Ishikawa (cell line): ENCODE results near the gene STAT4.

ENCODE experiments used
- CEBPB ChIP-seq: IDR thresholded peaks from 2 replicates; pipeline ENCODE4 v1.6.1; 2012
- CREB1 ChIP-seq: IDR thresholded peaks from 2 replicates; pipeline ENCODE4 v1.6.1; 2012; ENCODE audit warnings: low read depth
- EGR1 ChIP-seq: IDR thresholded peaks from 2 replicates; pipeline ENCODE4 v1.6.1; 2012
- EP300 ChIP-seq: IDR thresholded peaks from 2 replicates; pipeline ENCODE4 v1.6.1; 2012; ENCODE audit warnings: borderline replicate concordance
- FOXM1 ChIP-seq: IDR thresholded peaks from 2 replicates; pipeline ENCODE4 v1.6.1; 2012; ENCODE audit warnings: low read depth, borderline replicate concordance
- NFIC ChIP-seq: IDR thresholded peaks from 2 replicates; pipeline ENCODE4 v1.6.1; 2012
- RAD21 ChIP-seq: IDR thresholded peaks from 2 replicates; pipeline ENCODE4 v1.6.1; 2012; ENCODE audit warnings: low read depth
- TAF1 ChIP-seq: IDR thresholded peaks from 2 replicates; pipeline ENCODE4 v1.6.1; 2012; ENCODE audit warnings: low read depth, mild to moderate bottlenecking
- TCF12 ChIP-seq: IDR thresholded peaks from 2 replicates; pipeline ENCODE4 v1.6.1; 2012; ENCODE audit warnings: low read depth
- TEAD4 ChIP-seq: IDR thresholded peaks from 2 replicates; pipeline ENCODE4 v1.6.1; 2012
- YY1 ChIP-seq: IDR thresholded peaks from 2 replicates; pipeline ENCODE4 v1.6.1; 2012; ENCODE audit warnings: low read depth
- ZBTB7A ChIP-seq: IDR thresholded peaks from 2 replicates; pipeline ENCODE4 v1.6.1; 2012; ENCODE audit warnings: low read depth
- TF ChIP-seq, protein P1 (sequence below): IDR thresholded peaks from 2 replicates; pipeline ENCODE4 v1.6.1; 2012
- TF ChIP-seq, protein P2 (sequence below): IDR thresholded peaks from 2 replicates; pipeline ENCODE4 v1.6.1; 2012
- TF ChIP-seq, protein P3 (sequence below): IDR thresholded peaks from 2 replicates; pipeline ENCODE4 v1.6.1; 2012; ENCODE audit warnings: low read depth, mild to moderate bottlenecking

STAT4 gene

DNA sequence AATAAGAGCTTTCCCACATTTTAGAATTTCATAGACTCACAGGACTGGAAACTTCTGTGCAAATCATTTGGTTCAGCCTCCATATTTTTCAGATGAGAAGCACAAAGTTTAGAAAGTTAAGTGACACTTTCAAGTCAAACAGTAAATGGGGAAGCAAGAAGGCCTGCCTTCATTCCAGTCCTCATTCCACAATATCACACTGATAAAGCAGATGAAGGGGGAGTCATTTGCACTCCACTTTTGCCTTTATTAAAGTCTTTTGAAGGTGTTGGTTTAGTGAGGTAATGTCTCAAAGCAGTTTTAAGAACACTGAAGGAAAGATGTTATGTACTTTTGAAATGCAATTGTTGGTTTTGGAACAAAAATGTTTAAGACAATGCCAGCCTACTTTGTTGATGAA lies 32.7 kb upstream of the STAT4 start:
- TF ChIP-seq, protein P1, sequence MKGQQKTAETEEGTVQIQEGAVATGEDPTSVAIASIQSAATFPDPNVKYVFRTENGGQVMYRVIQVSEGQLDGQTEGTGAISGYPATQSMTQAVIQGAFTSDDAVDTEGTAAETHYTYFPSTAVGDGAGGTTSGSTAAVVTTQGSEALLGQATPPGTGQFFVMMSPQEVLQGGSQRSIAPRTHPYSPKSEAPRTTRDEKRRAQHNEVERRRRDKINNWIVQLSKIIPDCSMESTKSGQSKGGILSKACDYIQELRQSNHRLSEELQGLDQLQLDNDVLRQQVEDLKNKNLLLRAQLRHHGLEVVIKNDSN = no peak
- no peak for TF ChIP-seq TAF1
- no peak for TF ChIP-seq CEBPB
- TF ChIP-seq YY1 = no peak
- no peak for TF ChIP-seq ZBTB7A
- TF ChIP-seq NFIC = no peak
- TF ChIP-seq CREB1 = no peak
- TF ChIP-seq, protein P2, sequence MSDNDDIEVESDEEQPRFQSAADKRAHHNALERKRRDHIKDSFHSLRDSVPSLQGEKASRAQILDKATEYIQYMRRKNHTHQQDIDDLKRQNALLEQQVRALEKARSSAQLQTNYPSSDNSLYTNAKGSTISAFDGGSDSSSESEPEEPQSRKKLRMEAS = no peak
- TF ChIP-seq, protein P3, sequence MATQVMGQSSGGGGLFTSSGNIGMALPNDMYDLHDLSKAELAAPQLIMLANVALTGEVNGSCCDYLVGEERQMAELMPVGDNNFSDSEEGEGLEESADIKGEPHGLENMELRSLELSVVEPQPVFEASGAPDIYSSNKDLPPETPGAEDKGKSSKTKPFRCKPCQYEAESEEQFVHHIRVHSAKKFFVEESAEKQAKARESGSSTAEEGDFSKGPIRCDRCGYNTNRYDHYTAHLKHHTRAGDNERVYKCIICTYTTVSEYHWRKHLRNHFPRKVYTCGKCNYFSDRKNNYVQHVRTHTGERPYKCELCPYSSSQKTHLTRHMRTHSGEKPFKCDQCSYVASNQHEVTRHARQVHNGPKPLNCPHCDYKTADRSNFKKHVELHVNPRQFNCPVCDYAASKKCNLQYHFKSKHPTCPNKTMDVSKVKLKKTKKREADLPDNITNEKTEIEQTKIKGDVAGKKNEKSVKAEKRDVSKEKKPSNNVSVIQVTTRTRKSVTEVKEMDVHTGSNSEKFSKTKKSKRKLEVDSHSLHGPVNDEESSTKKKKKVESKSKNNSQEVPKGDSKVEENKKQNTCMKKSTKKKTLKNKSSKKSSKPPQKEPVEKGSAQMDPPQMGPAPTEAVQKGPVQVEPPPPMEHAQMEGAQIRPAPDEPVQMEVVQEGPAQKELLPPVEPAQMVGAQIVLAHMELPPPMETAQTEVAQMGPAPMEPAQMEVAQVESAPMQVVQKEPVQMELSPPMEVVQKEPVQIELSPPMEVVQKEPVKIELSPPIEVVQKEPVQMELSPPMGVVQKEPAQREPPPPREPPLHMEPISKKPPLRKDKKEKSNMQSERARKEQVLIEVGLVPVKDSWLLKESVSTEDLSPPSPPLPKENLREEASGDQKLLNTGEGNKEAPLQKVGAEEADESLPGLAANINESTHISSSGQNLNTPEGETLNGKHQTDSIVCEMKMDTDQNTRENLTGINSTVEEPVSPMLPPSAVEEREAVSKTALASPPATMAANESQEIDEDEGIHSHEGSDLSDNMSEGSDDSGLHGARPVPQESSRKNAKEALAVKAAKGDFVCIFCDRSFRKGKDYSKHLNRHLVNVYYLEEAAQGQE = no peak
- no peak for TF ChIP-seq RAD21
- TF ChIP-seq FOXM1 = no peak
- TF ChIP-seq EP300 = no peak

DNA sequence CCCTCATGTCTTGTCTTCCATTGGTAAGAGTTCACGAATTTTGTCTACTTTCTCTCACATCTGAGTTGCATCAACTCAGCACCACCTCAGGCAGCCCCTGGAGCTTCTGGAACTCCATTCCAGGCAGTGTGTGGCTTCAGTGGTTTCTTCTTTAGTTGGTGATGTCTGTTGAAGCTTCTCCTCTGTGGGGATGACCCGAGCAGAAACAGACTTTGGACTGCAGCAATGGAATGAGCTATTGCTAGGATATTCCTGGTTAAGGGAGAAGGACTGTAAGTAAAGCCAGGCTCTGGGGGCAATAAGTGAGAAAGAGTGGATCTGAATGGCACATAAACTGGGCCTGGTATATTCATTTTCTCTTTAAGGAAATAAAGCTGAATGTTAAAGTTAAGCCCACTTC lies 32.3 kb upstream of the STAT4 start:
- TF ChIP-seq NFIC = no peak
- no peak for TF ChIP-seq CREB1
- TF ChIP-seq FOXM1 = no peak
- TF ChIP-seq EP300 = no peak
- no peak for TF ChIP-seq TAF1
- TF ChIP-seq, protein P1 = no peak
- TF ChIP-seq RAD21 = no peak
- TF ChIP-seq YY1 = no peak
- TF ChIP-seq EGR1 = no peak
- TF ChIP-seq, protein P3 = no peak
- no peak for TF ChIP-seq TCF12
- TF ChIP-seq, protein P2 = no peak
- TF ChIP-seq ZBTB7A = no peak
- TF ChIP-seq CEBPB = no peak
- no peak for TF ChIP-seq TEAD4

DNA sequence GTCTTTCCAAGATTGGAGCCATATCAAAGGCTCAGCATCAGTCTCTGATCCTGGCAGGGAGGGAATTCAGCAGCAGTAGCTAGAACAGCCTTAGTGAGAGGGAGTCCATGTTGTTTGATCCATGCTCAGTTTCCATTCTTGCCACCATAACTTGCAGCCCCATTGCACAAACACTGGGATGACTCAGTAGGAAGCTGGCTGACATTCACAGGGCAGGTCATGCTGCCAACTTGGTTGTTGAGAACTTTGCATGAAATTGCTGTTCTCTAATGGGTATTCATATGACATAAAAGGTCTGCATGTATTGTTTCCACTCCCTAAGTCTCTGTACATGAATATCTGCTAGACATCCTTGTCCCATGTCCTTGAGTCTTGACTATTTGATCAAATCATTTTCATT lies 29.9 kb upstream of the STAT4 start:
- no peak for TF ChIP-seq NFIC

DNA sequence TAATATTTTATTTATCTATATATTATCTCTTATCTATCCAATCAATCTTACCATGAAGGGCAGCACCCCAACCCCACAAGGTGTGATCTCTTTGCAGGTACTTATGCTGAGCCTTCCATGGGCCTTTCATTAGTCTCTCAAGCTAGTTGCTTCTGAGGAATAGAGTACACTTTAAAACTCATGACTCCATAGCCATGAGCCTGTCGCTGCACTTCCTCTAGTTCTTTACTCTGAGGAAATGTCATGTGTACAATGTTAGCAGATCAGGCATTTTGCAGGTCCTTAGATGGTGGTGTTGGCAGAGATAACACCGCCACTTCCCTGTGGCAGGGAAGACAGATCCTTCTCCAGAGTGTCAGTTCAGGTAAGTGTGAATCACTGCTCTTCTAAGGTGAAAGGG lies 29.5 kb upstream of the STAT4 start:
- TF ChIP-seq, protein P1 = no peak
- no peak for TF ChIP-seq FOXM1
- no peak for TF ChIP-seq TAF1
- TF ChIP-seq NFIC = no peak
- TF ChIP-seq TCF12 = no peak

DNA sequence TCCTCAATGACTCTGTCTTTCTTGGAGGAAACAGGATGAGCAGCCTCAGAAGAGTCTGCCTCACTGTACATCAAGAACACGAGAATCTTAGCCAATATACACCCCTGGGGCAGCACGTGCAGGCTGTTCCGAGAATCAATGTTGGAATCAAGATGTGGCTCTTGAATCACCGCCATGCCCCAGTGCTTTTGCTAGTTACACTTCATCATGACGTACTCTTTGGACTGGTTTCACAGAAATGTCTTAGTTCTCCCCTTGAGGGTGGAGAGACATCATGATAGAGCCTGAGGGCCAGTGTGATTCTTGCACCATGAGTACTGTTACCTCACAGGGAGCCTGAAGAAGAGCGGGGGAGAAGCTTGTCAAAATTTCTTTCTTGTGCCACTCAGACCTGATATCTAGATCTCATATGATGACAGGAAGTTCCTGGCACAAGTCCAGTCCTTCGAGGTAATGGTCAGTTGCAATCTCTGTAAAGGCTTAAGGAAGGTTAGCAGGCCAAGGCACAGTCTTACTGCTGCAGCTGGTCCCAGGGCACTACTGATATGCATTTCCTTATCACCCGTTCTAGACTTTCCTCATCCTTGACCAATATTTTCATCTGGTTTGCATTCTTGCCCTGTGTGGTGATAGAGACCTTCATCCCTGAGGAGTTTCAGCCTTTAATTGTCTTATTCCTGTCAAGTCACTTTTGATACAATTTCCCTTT lies 28.2 kb upstream of the STAT4 start:
- TF ChIP-seq CEBPB (no peak), YY1 (no peak), NFIC (no peak), TCF12 (no peak), TAF1 (no peak), TEAD4 (no peak), EGR1 (no peak), RAD21 (no peak), ZBTB7A (no peak), FOXM1 (no peak)
- TF ChIP-seq, protein P2 = no peak
- TF ChIP-seq, protein P1 = no peak
